GM19395 (cell line): ENCODE data around the gene MYBPC2.
"Not testable (repeated sequence)": the region's sequence is repeated elsewhere in the genome, so short reads cannot be mapped to it uniquely, and the experiment has no call there.

Source experiments
- ATAC-seq: cut with Tn5 transposase; IDR thresholded peaks from one replicate; pipeline ENCODE4 v1.9.1; 2021; ENCODE audit warnings: mild to moderate bottlenecking, moderate library complexity; ENCODE audit not compliant: unreplicated experiment

Gene MYBPC2

GRCh38 chr19:50432221-50433028, at the start of gene MYBPC2:
Gene MYBPC2, plus strand, starts transcription at chr19:50432892. Its CDS starts 62 bp downstream, at chr19:50432954.
- peak; percentile 18 for ATAC-seq

GRCh38 chr19:50383001-50383851, 49.5 kb upstream of the MYBPC2 start:
- ATAC-seq, result no peak

GRCh38 chr19:50383852-50384684, 48.6 kb upstream of the MYBPC2 start, which contains the start of gene POLD1:
Gene POLD1, plus strand, starts transcription at chr19:50384347. Its CDS starts 14,505 bp downstream, at chr19:50398852.
- peak; percentile 80 for ATAC-seq

- no peak for ATAC-seq
Observed at GRCh38 chr19:50384685-50385535, 47.8 kb upstream of the MYBPC2 start.

- no peak for ATAC-seq
Observed at GRCh38 chr19:50387176-50387867, 45.4 kb upstream of the MYBPC2 start.

GRCh38 chr19:50387868-50388245, 44.8 kb upstream of the MYBPC2 start:
- ATAC-seq, result no peak

GRCh38 chr19:50390295-50390694, 42.4 kb upstream of the MYBPC2 start:
- ATAC-seq, result not testable (repeated sequence)

- not testable (repeated sequence) for ATAC-seq
Observed at GRCh38 chr19:50390952-50391351, 41.7 kb upstream of the MYBPC2 start.

GRCh38 chr19:50392759-50393158, 39.9 kb upstream of the MYBPC2 start:
- no peak for ATAC-seq

- ATAC-seq, result no peak
Observed at GRCh38 chr19:50393589-50393988, 39.1 kb upstream of the MYBPC2 start.

- ATAC-seq, result no peak
Observed at GRCh38 chr19:50394017-50394416, 38.7 kb upstream of the MYBPC2 start.

GRCh38 chr19:50398675-50399367, 33.9 kb upstream of the MYBPC2 start:
- no peak for ATAC-seq

- ATAC-seq, result no peak
Observed at GRCh38 chr19:50399368-50399745, 33.3 kb upstream of the MYBPC2 start.

GRCh38 chr19:50401605-50402450, 30.9 kb upstream of the MYBPC2 start:
- no peak for ATAC-seq

GRCh38 chr19:50402544-50403301, 30.0 kb upstream of the MYBPC2 start:
- ATAC-seq, result no peak

- ATAC-seq, result no peak
Observed at GRCh38 chr19:50406156-50406820, 26.4 kb upstream of the MYBPC2 start.

- ATAC-seq, result no peak
Observed at GRCh38 chr19:50406829-50407228, 25.9 kb upstream of the MYBPC2 start.
